ENCODE measurements around the gene TSC22D2. TPM values are rescaled to one million over a fixed set of nuclear protein-coding genes. Genes with fewer than 3 reads are reported as not detected.

The TSC22D2 gene
- total and polyA plus RNA-seq, 8 donors: 7.1 to 32.2 (median 17.9) TPM

GRCh38 chr3:150455341-150455740 lies 47.2 kb downstream of the TSC22D2 start:
- no peaks in the 10 kb centered on the region for H3K27me3 ChIP-seq
- H3K4me1 ChIP-seq: peaks cover 3 to 44% (median 27%) of the 10 kb centered on the region in 4 donors
- WGBS, 5 donors: 39 to 61% (median 46%) methylated on average over 1 of the region's 1 CpG
- no peaks in the 10 kb centered on the region for H3K9me3 ChIP-seq
- TF ChIP-seq EP300 (IDR thresholded peaks at IDR 0.05) (no peak), POLR2AphosphoS5 (IDR thresholded peaks at IDR 0.05) (no peak), POLR2A (IDR thresholded peaks at IDR 0.05) (no peak), CTCF (IDR thresholded peaks at IDR 0.05) (no peak)
- no peak for DNase-seq
- no peak overlapping the region for H3K4me3 ChIP-seq
- H3K36me3 ChIP-seq: peaks cover 6 to 32% (median 23%) of the 10 kb centered on the region in 4 donors
- no peak overlapping the region for H3K27ac ChIP-seq
- intact Hi-C loops (cut with DNase I; ENCODE audit: low total_unique reads): no loop called here

GRCh38 chr3:150458001-150458400 lies 49.9 kb downstream of the TSC22D2 start:
- H3K4me1 ChIP-seq: peaks cover 0 to 35% (median 16%) of the 10 kb centered on the region in 4 donors
- peak in 1 of 2 donors; percentile 36 for DNase-seq
- intact Hi-C loops (cut with DNase I; ENCODE audit: low total_unique reads): no loop called here
- H3K9me3 ChIP-seq: no peaks in the 10 kb centered on the region
- peaks cover 6 to 35% (median 25%) of the 10 kb centered on the region in 4 donors for H3K36me3 ChIP-seq
- WGBS, 5 donors: 32 to 81% (median 63%) methylated on average over 3 of the region's 3 CpGs
- TF ChIP-seq EP300 (IDR thresholded peaks at IDR 0.05) (no peak), CTCF (IDR thresholded peaks at IDR 0.05) (no peak), POLR2AphosphoS5 (IDR thresholded peaks at IDR 0.05) (no peak), POLR2A (IDR thresholded peaks at IDR 0.05) (no peak)
- no peak overlapping the region for H3K4me3 ChIP-seq
- no peaks in the 10 kb centered on the region for H3K27me3 ChIP-seq
- H3K27ac ChIP-seq: no peak overlapping the region

- intact Hi-C loops (cut with DNase I; ENCODE audit: low total_unique reads): no loop called here
- no peak overlapping the region for H3K4me3 ChIP-seq
- no peak for TF ChIP-seq POLR2A (IDR thresholded peaks at IDR 0.05)
- no peak for TF ChIP-seq EP300 (IDR thresholded peaks at IDR 0.05)
- TF ChIP-seq CTCF (IDR thresholded peaks at IDR 0.05): no peak
- TF ChIP-seq POLR2AphosphoS5 (IDR thresholded peaks at IDR 0.05): no peak
- no peak for DNase-seq
- WGBS, 5 donors: 71 to 83% (median 82%) methylated on average over 1 of the region's 1 CpG
- no peak overlapping the region for H3K27ac ChIP-seq
- no peaks in the 10 kb centered on the region for H3K27me3 ChIP-seq
- peaks cover 0 to 20% (median 10%) of the 10 kb centered on the region in 4 donors for H3K4me1 ChIP-seq
- no peaks in the 10 kb centered on the region for H3K9me3 ChIP-seq
- peaks cover 6 to 35% (median 25%) of the 10 kb centered on the region in 4 donors for H3K36me3 ChIP-seq
These were observed 52.4 kb downstream of the TSC22D2 start for GRCh38 chr3:150460484-150460883.

GRCh38 chr3:150461399-150461798 lies 53.3 kb downstream of the TSC22D2 start:
- no peaks in the 10 kb centered on the region for H3K9me3 ChIP-seq
- intact Hi-C loops (cut with DNase I; ENCODE audit: low total_unique reads): no loop called here
- peaks cover 0 to 20% (median 10%) of the 10 kb centered on the region in 4 donors for H3K4me1 ChIP-seq
- H3K4me3 ChIP-seq: no peak overlapping the region
- no peaks in the 10 kb centered on the region for H3K27me3 ChIP-seq
- no peak overlapping the region for H3K27ac ChIP-seq
- DNase-seq: no peak
- peaks cover 6 to 35% (median 25%) of the 10 kb centered on the region in 4 donors for H3K36me3 ChIP-seq
- 33 to 52% (median 48%) methylated on average over 4 of the region's 4 CpGs for WGBS, 5 donors
- TF ChIP-seq POLR2AphosphoS5 (IDR thresholded peaks at IDR 0.05) (no peak), POLR2A (IDR thresholded peaks at IDR 0.05) (no peak), CTCF (IDR thresholded peaks at IDR 0.05) (no peak), EP300 (IDR thresholded peaks at IDR 0.05) (no peak)

Measured in stomach (tissue), 9 donors.